B cell (primary cell): Measurements from ENCODE around the gene HOXB7.

Source experiments
- EZH2 ChIP-seq: IDR thresholded peaks from 2 replicates; pipeline ENCODE4 v1.6.1; 2012; ENCODE audit warnings: borderline replicate concordance, low read depth, mild to moderate bottlenecking, moderate library complexity, low read length; ENCODE audit not compliant: insufficient read depth, poor library complexity, severe bottlenecking
- TF ChIP-seq, protein P1 (sequence below): fragments of 200-600 bp; IDR thresholded peaks from one replicate; pipeline ENCODE4 v1.8.0; 2022; ENCODE audit warnings: antibody characterized with exemption, mild to moderate bottlenecking

DNA sequence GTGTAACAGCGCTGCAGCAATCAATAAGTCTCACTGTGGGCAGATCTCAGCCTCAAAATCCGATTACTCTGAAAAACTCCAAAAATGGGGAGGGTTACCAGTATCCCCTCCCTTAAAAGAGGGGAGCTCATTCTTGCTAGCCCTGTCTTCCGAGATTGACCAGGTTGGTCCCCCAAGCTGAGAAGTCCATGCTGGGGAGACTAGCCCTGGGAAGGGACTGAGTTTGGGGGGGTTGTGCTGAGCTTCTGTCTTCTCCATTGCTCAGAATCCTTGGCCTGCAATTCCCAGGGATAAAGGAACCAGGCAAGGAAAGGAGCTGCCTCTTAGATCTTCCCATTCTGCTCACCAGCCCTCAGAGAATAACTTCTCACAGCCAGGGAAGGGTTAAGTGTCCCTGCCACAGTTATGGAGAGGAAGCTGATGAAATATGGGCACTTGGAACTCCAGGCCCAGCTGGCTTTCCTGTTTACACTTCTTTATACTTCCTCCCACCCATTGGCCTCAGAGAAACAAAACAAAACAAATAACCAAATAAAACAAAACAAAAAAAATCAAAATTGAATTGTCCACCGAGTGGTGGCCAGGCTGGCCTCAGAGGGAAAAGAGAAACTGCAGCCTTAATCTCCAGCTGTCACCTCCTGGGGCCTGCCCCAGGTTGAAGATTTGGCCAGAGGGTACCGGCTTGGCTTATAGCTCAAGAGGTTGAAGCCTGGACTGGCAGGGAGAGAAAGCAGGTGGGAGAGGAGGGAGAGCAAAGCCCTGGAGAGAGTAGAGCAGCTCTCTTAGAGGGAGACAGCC lies 23.3 kb downstream of the HOXB7 start:
- TF ChIP-seq, protein P1, sequence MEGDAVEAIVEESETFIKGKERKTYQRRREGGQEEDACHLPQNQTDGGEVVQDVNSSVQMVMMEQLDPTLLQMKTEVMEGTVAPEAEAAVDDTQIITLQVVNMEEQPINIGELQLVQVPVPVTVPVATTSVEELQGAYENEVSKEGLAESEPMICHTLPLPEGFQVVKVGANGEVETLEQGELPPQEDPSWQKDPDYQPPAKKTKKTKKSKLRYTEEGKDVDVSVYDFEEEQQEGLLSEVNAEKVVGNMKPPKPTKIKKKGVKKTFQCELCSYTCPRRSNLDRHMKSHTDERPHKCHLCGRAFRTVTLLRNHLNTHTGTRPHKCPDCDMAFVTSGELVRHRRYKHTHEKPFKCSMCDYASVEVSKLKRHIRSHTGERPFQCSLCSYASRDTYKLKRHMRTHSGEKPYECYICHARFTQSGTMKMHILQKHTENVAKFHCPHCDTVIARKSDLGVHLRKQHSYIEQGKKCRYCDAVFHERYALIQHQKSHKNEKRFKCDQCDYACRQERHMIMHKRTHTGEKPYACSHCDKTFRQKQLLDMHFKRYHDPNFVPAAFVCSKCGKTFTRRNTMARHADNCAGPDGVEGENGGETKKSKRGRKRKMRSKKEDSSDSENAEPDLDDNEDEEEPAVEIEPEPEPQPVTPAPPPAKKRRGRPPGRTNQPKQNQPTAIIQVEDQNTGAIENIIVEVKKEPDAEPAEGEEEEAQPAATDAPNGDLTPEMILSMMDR = no peak
- no peak for TF ChIP-seq EZH2
